ENCODE results near the gene SMIM41.

- no peak for TF ChIP-seq EZH2 (IDR thresholded peaks at IDR 0.05; ENCODE audit: low read length, missing control alignments)
- TF ChIP-seq, protein P1, sequence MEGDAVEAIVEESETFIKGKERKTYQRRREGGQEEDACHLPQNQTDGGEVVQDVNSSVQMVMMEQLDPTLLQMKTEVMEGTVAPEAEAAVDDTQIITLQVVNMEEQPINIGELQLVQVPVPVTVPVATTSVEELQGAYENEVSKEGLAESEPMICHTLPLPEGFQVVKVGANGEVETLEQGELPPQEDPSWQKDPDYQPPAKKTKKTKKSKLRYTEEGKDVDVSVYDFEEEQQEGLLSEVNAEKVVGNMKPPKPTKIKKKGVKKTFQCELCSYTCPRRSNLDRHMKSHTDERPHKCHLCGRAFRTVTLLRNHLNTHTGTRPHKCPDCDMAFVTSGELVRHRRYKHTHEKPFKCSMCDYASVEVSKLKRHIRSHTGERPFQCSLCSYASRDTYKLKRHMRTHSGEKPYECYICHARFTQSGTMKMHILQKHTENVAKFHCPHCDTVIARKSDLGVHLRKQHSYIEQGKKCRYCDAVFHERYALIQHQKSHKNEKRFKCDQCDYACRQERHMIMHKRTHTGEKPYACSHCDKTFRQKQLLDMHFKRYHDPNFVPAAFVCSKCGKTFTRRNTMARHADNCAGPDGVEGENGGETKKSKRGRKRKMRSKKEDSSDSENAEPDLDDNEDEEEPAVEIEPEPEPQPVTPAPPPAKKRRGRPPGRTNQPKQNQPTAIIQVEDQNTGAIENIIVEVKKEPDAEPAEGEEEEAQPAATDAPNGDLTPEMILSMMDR (conservative IDR thresholded peaks at IDR 0.05 in 1 of 2, IDR thresholded peaks at IDR 0.05 in 1 of 2; ENCODE audit: low read depth in 1 of 2, low read length in 2 of 2), result no peak
Measured at GRCh38 chr12:52122904-52123303, 43.4 kb downstream of the SMIM41 start.
